IMR-90 (cell line): ENCODE data around the gene C2CD4C. TPM values are rescaled to one million over a fixed set of nuclear protein-coding genes. Genes with fewer than 3 reads are reported as not detected.

Experiments
- ATAC-seq: fragments of 200-7000 bp; cut with Tn5 transposase; 2 replicates; pipeline ENCODE4 v1.9.1; 2020; ENCODE audit warnings: low read depth, mild to moderate bottlenecking, moderate library complexity
- BruUV-seq: library from RNA; stranded (reverse); fragments of 400-500 nt; replicated peaks from 2 replicates; lab custom pipeline; 2021; lab: Mats Ljungman, UMichigan
- CTCF ChIA-PET: fragments of 300-600 bp; formaldehyde crosslinking; extraction: SDS; loops from one replicate; lab custom pipeline; 2021; ENCODE audit warnings: antibody characterized with exemption; lab: Yijun Ruan, JAX
- POLR2A ChIA-PET: fragments of 300-600 bp; sonication (Branson Sonifier 250); formaldehyde crosslinking; loops from one replicate; lab custom pipeline; 2022; ENCODE audit warnings: antibody characterized with exemption; ENCODE audit not compliant: unreplicated experiment; lab: Charles Lee
- DNase-seq: peaks from one replicate; pipeline ENCODE4 v3.0.0; 2013
- H2AFZ ChIP-seq: replicated peaks from 2 replicates; pipeline ENCODE3; 2013; ENCODE audit warnings: low read length, mild to moderate bottlenecking; ENCODE audit not compliant: poor library complexity
- H2AK5ac ChIP-seq: 2 replicates; pipeline ENCODE4 v1.6.1; 2013; ENCODE audit warnings: low read depth, low read length, inconsistent platforms
- H2AK9ac ChIP-seq: replicated peaks from 2 replicates; pipeline ENCODE3; 2013; ENCODE audit warnings: mild to moderate bottlenecking, low read depth, low read length, moderate library complexity; ENCODE audit not compliant: poor library complexity
- H2BK120ac ChIP-seq: 2 replicates; pipeline ENCODE4 v1.6.1; 2013; ENCODE audit warnings: low read depth, low read length, inconsistent platforms
- H2BK15ac ChIP-seq: 3 replicates; pipeline ENCODE4 v1.6.1; 2013; ENCODE audit warnings: low read depth, low read length, inconsistent platforms
- H2BK20ac ChIP-seq: 2 replicates; pipeline ENCODE4 v1.6.1; 2013; ENCODE audit warnings: low read depth, mild to moderate bottlenecking, inconsistent platforms, low read length, moderate library complexity
- H2BK5ac ChIP-seq: 2 replicates; pipeline ENCODE4 v1.6.1; 2013; ENCODE audit warnings: mild to moderate bottlenecking, low read depth, low read length, inconsistent platforms; ENCODE audit not compliant: poor library complexity, severe bottlenecking
- H3K14ac ChIP-seq: replicated peaks from 2 replicates; pipeline ENCODE4 v1.6.1; 2013; ENCODE audit warnings: low read depth, low read length, inconsistent platforms
- H3K18ac ChIP-seq: 2 replicates; pipeline ENCODE4 v1.6.1; 2013; ENCODE audit warnings: low read depth, low read length, control low read depth
- H3K23ac ChIP-seq: 2 replicates; pipeline ENCODE4 v1.6.1; 2013; ENCODE audit warnings: low read depth, low read length, inconsistent platforms
- H3K27ac ChIP-seq: 2 replicates; pipeline ENCODE4 v1.5.1; 2013; ENCODE audit warnings: mild to moderate bottlenecking, control low read depth, low read length; ENCODE audit not compliant: insufficient read depth
- H3K27me3 ChIP-seq: 2 replicates; pipeline ENCODE4 v1.6.1; 2013; ENCODE audit warnings: low read length; ENCODE audit not compliant: control insufficient read depth, insufficient read depth
- H3K36me3 ChIP-seq: 2 replicates; pipeline ENCODE4 v1.6.1; 2013; ENCODE audit warnings: low read length, mixed read lengths; ENCODE audit not compliant: control insufficient read depth, insufficient read depth
- H3K4ac ChIP-seq: 2 replicates; pipeline ENCODE4 v1.6.1; 2013; ENCODE audit warnings: low read depth, low read length, inconsistent platforms
- H3K4me1 ChIP-seq: 2 replicates; pipeline ENCODE4 v1.6.1; 2013; ENCODE audit warnings: low read length, mixed read lengths; ENCODE audit not compliant: control insufficient read depth, insufficient read depth
- H3K4me2 ChIP-seq: 2 replicates; pipeline ENCODE4 v1.6.1; 2013; ENCODE audit warnings: low read depth, mild to moderate bottlenecking, control low read depth, low read length, moderate library complexity
- H3K4me3 ChIP-seq: 2 replicates; pipeline ENCODE4 v1.5.1; 2013; ENCODE audit warnings: low read depth, mild to moderate bottlenecking, control low read depth, low read length, moderate library complexity; ENCODE audit not compliant: insufficient read depth
- H3K56ac ChIP-seq: 2 replicates; pipeline ENCODE4 v1.6.1; 2013; ENCODE audit warnings: low read length, inconsistent platforms; ENCODE audit not compliant: insufficient read depth; ENCODE audit errors: extremely low read depth
- H3K79me1 ChIP-seq, 2 experiments: 2 replicates each; pipeline ENCODE4 v1.6.1; 2013; ENCODE audit warnings: low read length in 2 of 2, inconsistent platforms in 1 of 2, low read depth in 1 of 2
- H3K9ac ChIP-seq: 2 replicates; pipeline ENCODE4 v1.6.1; 2013; ENCODE audit warnings: low read depth, low read length, control low read depth
- H3K9me1 ChIP-seq: 2 replicates; pipeline ENCODE4 v1.6.1; 2013; ENCODE audit warnings: low read length, inconsistent platforms; ENCODE audit not compliant: insufficient read depth
- H3K9me3 ChIP-seq: 2 replicates; pipeline ENCODE4 v1.6.1; 2013; ENCODE audit warnings: low read length; ENCODE audit not compliant: control insufficient read depth, insufficient read depth
- H4K20me1 ChIP-seq: 2 replicates; pipeline ENCODE4 v1.6.1; 2013; ENCODE audit warnings: low read length, inconsistent platforms; ENCODE audit not compliant: insufficient read depth
- H4K5ac ChIP-seq: 2 replicates; pipeline ENCODE4 v1.6.1; 2013; ENCODE audit warnings: mild to moderate bottlenecking, low read depth, low read length, control low read depth
- H4K8ac ChIP-seq, 2 experiments: 2 replicates each; pipeline ENCODE4 v1.6.1; 2013; ENCODE audit warnings: low read depth in 2 of 2, low read length in 2 of 2, control low read depth in 1 of 2, inconsistent platforms in 1 of 2
- H4K91ac ChIP-seq: 2 replicates; pipeline ENCODE4 v1.6.1; 2013; ENCODE audit warnings: low read depth, low read length, inconsistent platforms; ENCODE audit not compliant: insufficient read depth
- NFE2L2 ChIP-seq: fragments of 150-350 bp; IDR thresholded peaks from 2 replicates; pipeline ENCODE4 v1.6.1; 2016; ENCODE audit warnings: low read depth, mild to moderate bottlenecking, low read length
- SMC3 ChIP-seq: fragments of 150-350 bp; IDR thresholded peaks from 2 replicates; pipeline ENCODE4 v1.6.1; 2016; ENCODE audit warnings: low read depth, mild to moderate bottlenecking, antibody characterized with exemption, low read length, moderate library complexity
- WGBS, 2 experiments: methylation state at CpG; one replicate each; pipeline versions ENCODE4 v1.1.5 to v1.1.7; 2013; ENCODE audit warnings: missing lambda C conversion rate in 2 of 2; ENCODE audit not compliant: insufficient read length in 1 of 2; ENCODE audit errors: extremely low coverage in 2 of 2; 5-methylcytosine and 5-hydroxymethylcytosine counted together
- dilution Hi-C: fragments of 300-500 bp; cut with HindIII; formaldehyde crosslinking; loops from one replicate; pipeline ENCODE4 v1.14.3; 2018; ENCODE audit warnings: low sequenced_read_pairs; ENCODE audit not compliant: unreplicated experiment
- in situ Hi-C: fragments of 300-500 bp; cut with MboI; formaldehyde crosslinking; loops from 3 replicates; pipeline ENCODE4 v1.14.3; 2019; ENCODE audit warnings: low sequenced_read_pairs, inconsistent platforms, mixed read lengths
- intact Hi-C: fragments of 100-400 bp; cut with micrococcal nuclease; formaldehyde crosslinking; loops from 2 replicates; pipeline ENCODE4 v1.10.0; 2022
- polyA plus RNA-seq, 3 experiments: library from polyadenylated mRNA; depleted of rRNA; stranded (reverse); fragments of >200 nt; gene quantifications; 2 replicates each; pipeline ENCODE4 v1.2.3, GENCODE V29; 2012; ENCODE audit warnings: low replicate concordance in 1 of 3
- total RNA-seq: library from RNA; depleted of rRNA; stranded (reverse); fragments of >200 nt; gene quantifications from 2 replicates; pipeline ENCODE4 v1.2.3, GENCODE V29; 2012

Gene C2CD4C
- total and polyA plus RNA-seq, 2 of the 4 experiments (the other 2 are of a cell fraction) = under 0.01 to 0.07 TPM

DNA sequence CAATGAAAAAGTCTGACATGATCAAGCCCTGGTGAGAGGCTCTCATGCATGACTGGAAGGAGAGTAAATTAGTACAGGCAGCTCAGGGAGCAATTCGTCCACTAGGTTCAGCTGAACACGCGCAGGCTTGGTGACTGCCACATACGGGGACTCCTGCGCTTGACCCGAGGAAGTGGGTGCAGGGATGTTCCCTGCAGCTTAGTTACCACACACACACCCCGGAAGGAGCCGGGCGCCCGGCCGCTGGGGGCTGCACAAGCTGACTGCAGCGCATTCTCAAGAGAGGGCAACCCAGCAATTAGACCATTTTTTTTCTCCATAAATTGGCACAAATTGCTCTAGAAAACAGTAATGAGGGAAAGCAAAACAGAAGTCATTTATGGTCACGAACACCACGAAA, 41.4 kb downstream of the C2CD4C start:
- Histone ChIP-seq H3K9ac (no peak overlapping the region), H2AK9ac (no peak overlapping the region), H2BK5ac (no peak overlapping the region), H3K56ac (no peak overlapping the region), H3K18ac (no peak overlapping the region), H2AK5ac (no peak overlapping the region), H4K91ac (no peak overlapping the region), H3K27ac (no peak overlapping the region), H3K9me1 (no peaks in the 10 kb centered on the region), H3K79me1 (no peaks in the 10 kb centered on the region), H3K4ac (no peak overlapping the region), H4K8ac (no peak overlapping the region), H3K4me2 (no peak overlapping the region), H3K23ac (no peak overlapping the region), H2BK15ac (no peak overlapping the region), H2BK20ac (no peak overlapping the region), H3K9me3 (peaks cover 8% of the 10 kb centered on the region), H4K5ac (no peak overlapping the region), H2AFZ (no peak overlapping the region), H2BK120ac (no peak overlapping the region), H3K27me3 (peaks cover 41% of the 10 kb centered on the region), H3K4me3 (no peak overlapping the region), H3K4me1 (peaks cover 1% of the 10 kb centered on the region; the same call in 1 of the 2 replicates), H3K36me3 (no peaks in the 10 kb centered on the region), H3K14ac (no peak overlapping the region), H4K20me1 (no peaks in the 10 kb centered on the region)
- no peak for TF ChIP-seq SMC3
- no peak for TF ChIP-seq NFE2L2
- DNase-seq = no peak
- ChIA-PET POLR2A (no interaction called here), CTCF (no interaction called here)
- in situ Hi-C loops (no loop called here), dilution Hi-C loops (no loop called here), intact Hi-C loops (no loop called here)
- WGBS, 2 experiments = no CpG with 5 or more reads among the region's 14 CpGs
- BruUV-seq = no TSS peak
- no peak for ATAC-seq
